22Rv1 (cell line): ENCODE results near the gene LNX2.

ENCODE experiments used
- H3K27ac ChIP-seq: fragments of 450-650 bp; 2 replicates; pipeline ENCODE4 v1.5.1; 2017
- CTCF ChIP-seq: fragments of 450-650 bp; IDR thresholded peaks from 2 replicates; pipeline ENCODE4 v1.5.1; 2017; ENCODE audit warnings: mild to moderate bottlenecking
- ZFX ChIP-seq: fragments of 450-650 bp; IDR thresholded peaks from 2 replicates; pipeline ENCODE4 v1.6.1; 2017; ENCODE audit warnings: antibody characterized with exemption, borderline replicate concordance

LNX2 gene

DNA sequence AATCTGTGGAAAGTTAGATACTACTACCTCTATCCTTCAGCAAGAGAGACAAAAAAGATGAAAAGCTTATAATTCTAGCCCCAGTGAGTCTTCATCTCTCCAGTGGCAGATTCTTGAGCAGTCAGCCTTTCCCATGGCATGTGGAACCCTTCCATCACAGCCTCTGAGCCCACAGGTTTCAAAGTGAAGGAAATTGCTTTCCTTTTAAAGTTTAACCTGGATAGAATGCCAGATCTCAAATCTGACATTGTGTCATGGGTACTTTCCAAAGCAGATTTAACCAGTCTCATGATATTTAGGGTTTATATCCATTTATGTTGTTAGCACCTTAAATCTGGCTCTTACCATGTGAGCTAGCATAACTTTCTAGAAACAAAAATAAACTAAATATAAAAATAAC, 40.7 kb upstream of the LNX2 start:
- TF ChIP-seq CTCF (no peak), ZFX (no peak)
- no peak overlapping the region for H3K27ac ChIP-seq

- no peak overlapping the region for H3K27ac ChIP-seq
- TF ChIP-seq CTCF: no peak
- TF ChIP-seq ZFX: no peak
Measured at GRCh38 chr13:27660511-27660910, 40.2 kb upstream of the LNX2 start.

DNA sequence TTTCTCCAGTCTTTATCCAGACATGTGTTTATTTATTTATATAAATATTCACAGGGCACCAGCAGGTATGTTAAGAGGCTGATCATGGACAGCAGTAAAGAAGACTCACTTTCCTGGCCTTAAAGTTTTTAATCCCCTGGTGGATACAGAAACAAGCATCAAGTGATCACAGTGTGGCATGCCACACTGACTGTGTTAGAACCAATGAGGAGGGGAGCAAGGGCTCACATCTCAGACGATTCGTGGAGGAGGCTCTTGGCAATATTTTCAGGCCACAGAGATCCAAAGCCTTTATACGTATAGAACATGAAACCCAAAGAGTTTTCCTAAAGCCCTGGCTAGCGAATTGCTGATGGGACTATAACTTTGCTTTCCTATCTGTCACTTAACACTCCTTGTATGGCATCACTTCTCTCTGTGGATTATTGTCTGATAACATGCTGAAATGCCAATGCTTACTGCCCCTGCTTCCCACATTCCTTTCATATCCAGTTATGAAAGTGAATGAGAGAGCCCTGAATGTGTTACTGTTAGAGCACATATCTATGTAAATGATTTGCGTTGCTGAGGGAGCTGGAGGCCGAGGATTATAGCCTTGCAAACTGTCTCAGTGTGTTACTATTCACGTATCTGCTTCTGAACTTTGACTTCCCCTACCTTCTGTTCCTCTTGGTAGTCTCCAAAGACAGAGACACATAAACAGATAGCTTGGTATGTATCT, 39.0 kb upstream of the LNX2 start:
- no peak overlapping the region for H3K27ac ChIP-seq
- TF ChIP-seq CTCF (no peak), ZFX (no peak)

DNA sequence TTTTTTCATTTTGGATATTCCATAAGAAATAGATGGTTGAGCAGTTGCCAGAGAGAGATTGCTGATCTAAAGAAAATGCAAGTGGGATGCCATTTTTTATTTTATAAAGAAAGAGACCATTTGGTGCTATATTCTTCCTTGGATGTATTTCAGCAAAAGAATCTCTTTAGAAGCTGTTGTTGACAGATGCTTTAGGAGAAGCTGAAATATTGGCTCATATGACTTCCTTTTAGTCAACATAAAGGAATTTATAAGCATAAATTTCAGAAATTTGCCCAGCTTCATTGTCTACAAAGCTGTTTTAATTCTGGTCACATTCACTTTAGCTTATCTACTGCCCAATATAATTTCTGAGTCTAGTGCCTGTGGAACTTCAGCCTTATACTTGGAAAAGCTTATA, 38.2 kb upstream of the LNX2 start:
- H3K27ac ChIP-seq: no peak overlapping the region
- no peak for TF ChIP-seq ZFX
- no peak for TF ChIP-seq CTCF

DNA sequence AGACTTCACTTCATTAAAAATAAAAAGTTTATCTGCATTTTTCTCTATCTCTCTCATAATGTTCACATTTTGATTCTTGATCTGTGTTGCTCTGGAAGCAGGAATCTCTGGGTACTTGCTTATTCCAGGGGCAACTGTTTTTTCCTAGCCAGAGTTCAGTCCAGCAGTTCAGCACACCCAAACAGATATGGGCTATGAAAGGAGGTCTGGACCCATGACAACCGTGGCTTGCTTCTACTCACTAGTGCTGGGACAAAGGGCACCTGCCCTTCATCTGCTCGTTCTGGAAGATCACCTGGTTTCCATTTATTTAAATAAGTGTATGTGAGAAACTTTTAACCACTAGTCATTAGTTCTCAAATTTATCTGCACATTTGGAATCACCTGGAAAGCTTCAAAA, 37.4 kb upstream of the LNX2 start:
- H3K27ac ChIP-seq: no peak overlapping the region
- no peak for TF ChIP-seq CTCF
- TF ChIP-seq ZFX: no peak

DNA sequence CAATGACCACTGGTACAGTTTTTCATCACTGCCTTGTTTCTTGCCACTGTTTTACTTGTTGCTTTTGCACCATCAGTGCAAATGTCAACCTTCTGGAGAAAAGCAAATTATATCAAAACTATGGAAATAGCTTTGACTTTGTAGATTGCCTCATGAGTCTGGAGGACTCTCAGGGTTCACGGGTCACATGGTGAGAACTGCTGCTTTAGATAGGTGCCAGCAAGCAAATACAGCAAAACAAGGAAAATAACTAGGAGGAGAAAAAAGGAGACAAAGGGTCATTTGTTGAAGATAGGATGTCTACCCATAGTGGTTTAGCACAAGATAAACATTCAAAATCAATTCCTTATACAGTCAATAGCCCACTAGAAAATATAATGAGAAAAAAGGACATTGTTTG, 34.5 kb upstream of the LNX2 start:
- H3K27ac ChIP-seq: no peak overlapping the region
- no peak for TF ChIP-seq CTCF
- TF ChIP-seq ZFX: no peak

GRCh38 chr13:27654059-27654458, 33.7 kb upstream of the LNX2 start:
- no peak overlapping the region for H3K27ac ChIP-seq
- TF ChIP-seq CTCF: no peak
- TF ChIP-seq ZFX: no peak
